ENCODE data around the gene TSACC.

Gene TSACC

DNA sequence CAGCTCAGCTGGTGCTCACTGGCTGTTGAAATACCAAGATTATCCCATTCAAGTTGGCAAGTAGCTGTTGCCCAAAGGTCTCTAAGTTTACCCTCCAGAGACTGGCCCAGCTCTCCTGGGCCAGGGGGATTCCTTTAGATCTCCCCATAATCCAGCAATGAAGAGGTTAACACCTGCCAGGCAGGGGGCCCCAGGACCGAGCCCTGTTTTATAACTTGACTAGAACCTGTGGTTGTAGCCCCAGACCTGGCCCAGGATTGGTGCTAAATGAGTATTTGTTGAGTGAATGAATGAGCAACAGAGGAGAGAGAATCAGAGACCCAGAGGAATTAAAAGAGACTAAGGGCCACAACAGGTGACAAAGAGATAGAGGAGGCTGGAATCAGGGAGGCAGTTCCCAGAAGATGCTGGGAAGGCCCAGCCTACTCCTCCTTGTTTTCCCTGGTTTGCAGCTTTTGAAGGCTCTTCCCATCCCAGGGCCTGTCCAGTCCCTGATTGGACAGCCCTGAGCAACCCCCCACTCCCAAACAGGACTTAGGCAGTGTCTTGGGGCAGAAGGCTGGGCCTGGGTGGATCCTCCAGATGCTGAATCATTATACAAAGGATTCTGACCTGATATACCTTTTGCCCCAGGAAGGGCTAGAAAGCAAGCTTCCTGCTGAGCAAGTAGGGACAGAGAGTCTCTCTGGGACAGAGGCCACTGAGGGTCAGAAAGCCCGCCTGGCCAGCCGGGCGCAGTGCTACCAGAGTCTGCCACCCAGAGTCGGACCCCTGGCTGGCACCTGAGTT is 28.2 kb downstream of the TSACC start:
- Histone ChIP-seq H3K79me2 (ENCODE audit: insufficient read depth, low read length) (no peaks in the 10 kb centered on the region), H3K4me2 (ENCODE audit: insufficient read depth, low read length) (no peak overlapping the region), H2AFZ (ENCODE audit: low read depth, low read length) (no peak overlapping the region), H3K4me1 (ENCODE audit: insufficient read depth, low read length) (no peaks in the 10 kb centered on the region), H3K4me3 (ENCODE audit: low read depth in 1 of 2, low read length in 2 of 2) (no peak overlapping the region), H3K36me3 (ENCODE audit: insufficient read depth, low read length) (no peaks in the 10 kb centered on the region), H3K9ac (ENCODE audit: low read depth, low read length) (no peak overlapping the region), H4K20me1 (ENCODE audit: insufficient read depth, low read length) (no peaks in the 10 kb centered on the region), H3K9me3 (ENCODE audit: insufficient read depth, low read length, severe bottlenecking) (no peaks in the 10 kb centered on the region), H3K27me3 (ENCODE audit: insufficient read depth, low read length, poor library complexity) (peaks cover 5% of the 10 kb centered on the region), H3K27ac (ENCODE audit: low read length) (no peak overlapping the region)
- DNase-seq (no peak), ATAC-seq (ENCODE audit: insufficient read depth, low read depth) (no peak)
- TF ChIP-seq, protein P1, sequence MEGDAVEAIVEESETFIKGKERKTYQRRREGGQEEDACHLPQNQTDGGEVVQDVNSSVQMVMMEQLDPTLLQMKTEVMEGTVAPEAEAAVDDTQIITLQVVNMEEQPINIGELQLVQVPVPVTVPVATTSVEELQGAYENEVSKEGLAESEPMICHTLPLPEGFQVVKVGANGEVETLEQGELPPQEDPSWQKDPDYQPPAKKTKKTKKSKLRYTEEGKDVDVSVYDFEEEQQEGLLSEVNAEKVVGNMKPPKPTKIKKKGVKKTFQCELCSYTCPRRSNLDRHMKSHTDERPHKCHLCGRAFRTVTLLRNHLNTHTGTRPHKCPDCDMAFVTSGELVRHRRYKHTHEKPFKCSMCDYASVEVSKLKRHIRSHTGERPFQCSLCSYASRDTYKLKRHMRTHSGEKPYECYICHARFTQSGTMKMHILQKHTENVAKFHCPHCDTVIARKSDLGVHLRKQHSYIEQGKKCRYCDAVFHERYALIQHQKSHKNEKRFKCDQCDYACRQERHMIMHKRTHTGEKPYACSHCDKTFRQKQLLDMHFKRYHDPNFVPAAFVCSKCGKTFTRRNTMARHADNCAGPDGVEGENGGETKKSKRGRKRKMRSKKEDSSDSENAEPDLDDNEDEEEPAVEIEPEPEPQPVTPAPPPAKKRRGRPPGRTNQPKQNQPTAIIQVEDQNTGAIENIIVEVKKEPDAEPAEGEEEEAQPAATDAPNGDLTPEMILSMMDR (IDR thresholded peaks at IDR 0.05; ENCODE audit: borderline replicate concordance, extremely low read depth, low read length, poor library complexity, severe bottlenecking): no peak
- TF ChIP-seq EZH2 (IDR thresholded peaks at IDR 0.05; ENCODE audit: borderline replicate concordance, low read depth, low read length, severe bottlenecking): no peak

DNA sequence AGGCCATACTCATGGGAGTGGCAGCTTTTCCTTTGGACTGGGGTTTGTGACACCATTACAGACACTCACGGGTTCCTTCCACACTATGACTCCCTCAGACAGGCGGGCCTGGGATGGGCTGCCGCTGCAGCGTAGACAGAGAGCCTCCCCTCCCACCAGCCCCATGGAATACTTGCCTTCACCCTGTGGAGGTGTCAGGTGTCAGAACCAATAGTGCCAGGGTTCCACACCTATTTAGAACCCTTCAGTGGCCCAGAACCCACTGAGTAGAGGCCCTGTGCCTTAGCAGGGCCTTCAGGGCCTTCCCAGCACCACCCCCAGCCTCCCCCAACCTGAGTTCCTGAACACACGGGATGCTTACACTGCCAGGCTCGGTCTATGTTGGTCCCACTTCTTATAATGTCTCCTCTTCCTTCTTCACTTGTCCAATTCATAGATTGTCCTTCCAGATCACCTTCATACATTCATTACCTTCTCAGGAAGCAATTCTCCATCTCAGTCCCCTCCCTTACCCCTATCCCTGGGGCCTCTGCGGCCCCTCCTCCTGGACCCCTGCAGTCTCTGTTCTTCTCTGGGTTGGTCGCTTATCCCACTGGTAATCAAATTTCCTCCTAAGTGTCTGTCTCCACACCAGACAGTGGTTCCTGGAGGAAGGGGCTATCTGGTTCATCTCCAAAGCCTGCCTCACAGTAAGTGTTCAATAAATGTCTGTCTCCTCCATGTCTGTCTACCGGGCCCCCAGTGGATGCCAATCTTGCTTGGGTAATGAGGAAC is 29.2 kb downstream of the TSACC start:
- Histone ChIP-seq H2AFZ (ENCODE audit: low read depth, low read length) (no peak overlapping the region), H3K36me3 (ENCODE audit: insufficient read depth, low read length) (no peaks in the 10 kb centered on the region), H3K9me3 (ENCODE audit: insufficient read depth, low read length, severe bottlenecking) (no peaks in the 10 kb centered on the region), H3K4me1 (ENCODE audit: insufficient read depth, low read length) (no peaks in the 10 kb centered on the region), H3K9ac (ENCODE audit: low read depth, low read length) (no peak overlapping the region), H3K79me2 (ENCODE audit: insufficient read depth, low read length) (no peaks in the 10 kb centered on the region), H3K4me3 (ENCODE audit: low read depth in 1 of 2, low read length in 2 of 2) (no peak overlapping the region), H3K27me3 (ENCODE audit: insufficient read depth, low read length, poor library complexity) (peaks cover 5% of the 10 kb centered on the region), H4K20me1 (ENCODE audit: insufficient read depth, low read length) (no peaks in the 10 kb centered on the region), H3K27ac (ENCODE audit: low read length) (no peak overlapping the region), H3K4me2 (ENCODE audit: insufficient read depth, low read length) (no peak overlapping the region)
- no peak for DNase-seq
- no peak for ATAC-seq (ENCODE audit: insufficient read depth, low read depth)
- TF ChIP-seq, protein P1 (IDR thresholded peaks at IDR 0.05; ENCODE audit: borderline replicate concordance, extremely low read depth, low read length, poor library complexity, severe bottlenecking): no peak
- no peak for TF ChIP-seq EZH2 (IDR thresholded peaks at IDR 0.05; ENCODE audit: borderline replicate concordance, low read depth, low read length, severe bottlenecking)

DNA sequence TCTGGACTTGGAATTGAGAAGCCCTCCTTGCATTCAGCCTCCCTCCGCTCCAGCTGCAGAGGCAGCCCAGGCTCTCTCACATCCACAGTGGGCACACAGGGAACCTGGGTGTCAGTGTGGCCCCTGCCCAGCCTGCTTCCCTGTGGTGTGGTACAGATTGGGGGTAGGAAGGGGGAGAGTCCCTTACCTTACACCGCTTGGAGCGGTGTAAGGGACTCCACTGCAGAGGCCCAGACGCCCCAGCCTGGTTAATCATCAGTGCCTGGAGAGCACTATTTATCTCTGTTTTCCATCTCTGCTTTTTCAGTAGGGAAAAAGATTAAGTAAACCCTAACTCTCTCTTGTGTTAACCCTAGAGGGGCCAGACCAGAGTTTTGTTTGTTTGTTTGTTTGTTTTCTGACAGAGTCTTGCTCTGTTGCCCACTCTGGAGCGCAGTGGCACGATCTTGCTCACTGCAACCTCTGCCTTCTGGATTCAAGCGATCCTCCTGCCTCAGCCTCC is 29.9 kb downstream of the TSACC start:
- Histone ChIP-seq H3K4me2 (ENCODE audit: insufficient read depth, low read length) (no peak overlapping the region), H4K20me1 (ENCODE audit: insufficient read depth, low read length) (no peaks in the 10 kb centered on the region), H2AFZ (ENCODE audit: low read depth, low read length) (no peak overlapping the region), H3K9ac (ENCODE audit: low read depth, low read length) (no peak overlapping the region), H3K79me2 (ENCODE audit: insufficient read depth, low read length) (no peaks in the 10 kb centered on the region), H3K27me3 (ENCODE audit: insufficient read depth, low read length, poor library complexity) (peaks cover 5% of the 10 kb centered on the region), H3K4me1 (ENCODE audit: insufficient read depth, low read length) (no peaks in the 10 kb centered on the region), H3K27ac (ENCODE audit: low read length) (no peak overlapping the region), H3K36me3 (ENCODE audit: insufficient read depth, low read length) (no peaks in the 10 kb centered on the region), H3K9me3 (ENCODE audit: insufficient read depth, low read length, severe bottlenecking) (no peaks in the 10 kb centered on the region), H3K4me3 (ENCODE audit: low read depth in 1 of 2, low read length in 2 of 2) (no peak overlapping the region)
- ATAC-seq (ENCODE audit: insufficient read depth, low read depth) (no peak), DNase-seq (no peak)
- TF ChIP-seq, protein P1 (IDR thresholded peaks at IDR 0.05; ENCODE audit: borderline replicate concordance, extremely low read depth, low read length, poor library complexity, severe bottlenecking): no peak
- no peak for TF ChIP-seq EZH2 (IDR thresholded peaks at IDR 0.05; ENCODE audit: borderline replicate concordance, low read depth, low read length, severe bottlenecking)

Data from DND-41 (cell line).